ENCODE measurements around the gene AP3B2.
"Not testable (repeated sequence)": the region's sequence is repeated elsewhere in the genome, so short reads cannot be mapped to it uniquely, and the experiment has no call there.

AP3B2 gene

GRCh38 chr15:82647045-82647834 lies 62.4 kb downstream of the AP3B2 start, which contains the start of gene CPEB1:
Gene CPEB1, minus strand, starts transcription at chr15:82647363. Its CDS starts 18,904 bp downstream, at chr15:82628459.
- no peak for DNase-seq

- peak; percentile 76 for DNase-seq
Measured at GRCh38 chr15:82646250-82647044, 63.2 kb downstream of the AP3B2 start.

- DNase-seq: not testable (repeated sequence)
Measured at GRCh38 chr15:82644967-82645852, 64.5 kb downstream of the AP3B2 start.

- DNase-seq: no peak
Measured at GRCh38 chr15:82643992-82644391, 65.7 kb downstream of the AP3B2 start.

- no peak for DNase-seq
Measured at GRCh38 chr15:82642656-82643055, 67.0 kb downstream of the AP3B2 start.

- DNase-seq: no peak
Measured at GRCh38 chr15:82641129-82641798, 68.4 kb downstream of the AP3B2 start.

GRCh38 chr15:82640672-82641071 lies 69.0 kb downstream of the AP3B2 start:
- DNase-seq: no peak

- no peak for DNase-seq
Measured at GRCh38 chr15:82635798-82636197, 73.9 kb downstream of the AP3B2 start.

- no peak for DNase-seq
Measured at GRCh38 chr15:82630033-82630432, 79.6 kb downstream of the AP3B2 start.

- no peak for DNase-seq
Measured at GRCh38 chr15:82625136-82625535, 84.5 kb downstream of the AP3B2 start.

- no peak for DNase-seq
Measured at GRCh38 chr15:82624438-82624837, 85.2 kb downstream of the AP3B2 start.

GRCh38 chr15:82624008-82624407 lies 85.7 kb downstream of the AP3B2 start:
- no peak for DNase-seq

- DNase-seq: no peak
Measured at GRCh38 chr15:82621970-82622369, 87.7 kb downstream of the AP3B2 start.

GRCh38 chr15:82613747-82614146 lies 95.9 kb downstream of the AP3B2 start:
- no peak for DNase-seq

- no peak for DNase-seq
Measured at GRCh38 chr15:82611348-82611747, 98.3 kb downstream of the AP3B2 start.
